Suprapubic skin (tissue), 3 donors: ENCODE data around the gene ATXN2.

Experiments
- POLR2AphosphoS5 ChIP-seq, 3 donors: sonication (generic); formaldehyde crosslinking; IDR thresholded peaks; one replicate each; pipeline ENCODE4 v1.6.1; 2017; ENCODE audit warnings: antibody characterized with exemption in 3 of 3
- TF ChIP-seq, protein P1 (sequence below), 2 donors: fragments of 200-600 bp in 1 of 2; fragments of 450-650 bp in 1 of 2; sonication (generic) in 1 of 2; IDR thresholded peaks; one replicate each; pipeline ENCODE4 v1.5.1; 2016 to 2019; ENCODE audit warnings: antibody characterized with exemption in 2 of 2, mild to moderate bottlenecking in 1 of 2, moderate library complexity in 1 of 2

- TF ChIP-seq POLR2AphosphoS5 (IDR thresholded peaks at IDR 0.05): no peak
- TF ChIP-seq, protein P1, sequence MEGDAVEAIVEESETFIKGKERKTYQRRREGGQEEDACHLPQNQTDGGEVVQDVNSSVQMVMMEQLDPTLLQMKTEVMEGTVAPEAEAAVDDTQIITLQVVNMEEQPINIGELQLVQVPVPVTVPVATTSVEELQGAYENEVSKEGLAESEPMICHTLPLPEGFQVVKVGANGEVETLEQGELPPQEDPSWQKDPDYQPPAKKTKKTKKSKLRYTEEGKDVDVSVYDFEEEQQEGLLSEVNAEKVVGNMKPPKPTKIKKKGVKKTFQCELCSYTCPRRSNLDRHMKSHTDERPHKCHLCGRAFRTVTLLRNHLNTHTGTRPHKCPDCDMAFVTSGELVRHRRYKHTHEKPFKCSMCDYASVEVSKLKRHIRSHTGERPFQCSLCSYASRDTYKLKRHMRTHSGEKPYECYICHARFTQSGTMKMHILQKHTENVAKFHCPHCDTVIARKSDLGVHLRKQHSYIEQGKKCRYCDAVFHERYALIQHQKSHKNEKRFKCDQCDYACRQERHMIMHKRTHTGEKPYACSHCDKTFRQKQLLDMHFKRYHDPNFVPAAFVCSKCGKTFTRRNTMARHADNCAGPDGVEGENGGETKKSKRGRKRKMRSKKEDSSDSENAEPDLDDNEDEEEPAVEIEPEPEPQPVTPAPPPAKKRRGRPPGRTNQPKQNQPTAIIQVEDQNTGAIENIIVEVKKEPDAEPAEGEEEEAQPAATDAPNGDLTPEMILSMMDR (IDR thresholded peaks at IDR 0.05): peak; percentile 66 to 78
Observed at GRCh38 chr12:111451649-111452129, 147.4 kb downstream of the ATXN2 start.
